Stimulated activated CD8-positive, alpha-beta memory T cell treated with anti-CD3 and anti-CD28 coated beads, Interleukin-7, amount 100 ng/mL, for 24 hours (primary cell): Measurements from ENCODE around the gene REXO1.

Experiments
- DNase-seq: peaks from one replicate; pipeline ENCODE4 v3.0.0-alpha.2; 2020; ENCODE audit warnings: low read depth

The REXO1 gene

DNA sequence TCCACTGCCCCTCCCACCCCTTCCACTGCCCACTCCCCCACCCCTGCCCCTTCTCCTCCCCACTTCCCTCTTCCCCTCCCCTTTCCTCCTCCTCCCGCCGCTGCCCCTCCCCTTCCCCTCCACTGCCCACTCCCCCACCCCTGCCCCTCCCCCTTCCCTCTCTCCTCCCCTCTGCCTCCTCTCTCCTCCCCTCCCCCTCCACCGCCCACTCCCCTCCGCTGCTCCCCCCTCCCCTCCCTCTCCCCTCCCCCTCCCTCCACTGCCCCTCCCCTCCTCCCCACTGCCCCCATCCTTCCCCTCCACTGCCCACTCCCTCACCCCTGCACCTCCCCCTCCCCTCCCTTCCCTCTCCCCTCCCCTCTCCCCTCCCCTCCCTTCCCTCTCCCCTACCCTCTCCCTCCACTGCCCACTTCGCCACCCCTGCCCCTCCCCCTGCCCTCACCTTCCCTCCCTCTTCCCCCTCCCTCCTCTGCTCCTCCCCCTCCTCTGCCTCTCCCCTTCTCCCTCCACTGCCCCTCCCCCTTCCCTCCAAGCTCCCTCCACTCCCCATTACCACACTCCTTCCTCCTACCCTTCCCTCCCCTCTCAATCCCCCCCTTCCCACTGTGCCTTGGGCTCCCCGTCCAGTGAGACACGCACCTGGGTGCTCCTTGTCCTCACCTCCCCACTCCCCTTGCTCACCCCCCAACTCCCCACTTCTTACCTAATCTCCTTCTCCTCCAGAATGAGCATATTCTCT lies 58.1 kb downstream of the REXO1 start:
- no peak for DNase-seq

DNA sequence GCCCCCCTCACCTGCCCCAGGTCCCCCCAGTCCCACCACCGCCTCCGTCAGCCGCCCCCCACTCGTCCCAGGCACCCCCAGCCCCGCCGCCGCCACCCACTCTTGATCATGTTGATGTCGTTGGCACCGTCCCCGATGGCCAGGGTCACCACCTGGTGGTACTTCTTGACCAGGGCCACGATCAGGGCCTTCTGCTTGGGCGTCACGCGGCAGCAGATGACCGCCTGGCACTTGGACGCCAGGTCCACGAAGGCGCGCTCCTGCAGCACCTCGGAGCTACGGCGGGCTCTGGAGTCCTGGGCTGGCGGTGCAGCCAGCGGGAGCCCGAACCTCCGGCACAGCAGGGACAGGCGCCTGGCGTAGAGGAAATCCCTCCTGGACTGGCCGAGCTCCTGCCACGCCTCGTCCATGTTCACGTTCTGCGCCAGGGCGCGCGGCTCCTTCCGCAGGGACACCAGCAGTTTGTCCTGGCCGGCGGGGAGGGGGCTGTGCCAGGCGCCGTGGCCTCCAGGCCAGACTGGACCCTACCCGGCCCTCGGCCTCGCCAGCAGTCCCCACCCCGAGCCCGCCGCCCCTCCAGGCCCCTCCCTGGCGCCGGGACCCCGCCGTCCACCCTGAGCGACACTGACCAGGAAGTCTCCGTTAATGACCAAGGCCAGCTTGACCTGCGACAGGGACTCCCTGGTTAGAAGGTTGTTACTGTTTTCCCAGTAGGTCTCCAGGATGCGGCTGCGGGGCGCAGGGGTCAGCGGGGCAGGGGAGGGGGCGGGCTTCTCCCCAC lies 58.8 kb downstream of the REXO1 start:
- no peak for DNase-seq

DNA sequence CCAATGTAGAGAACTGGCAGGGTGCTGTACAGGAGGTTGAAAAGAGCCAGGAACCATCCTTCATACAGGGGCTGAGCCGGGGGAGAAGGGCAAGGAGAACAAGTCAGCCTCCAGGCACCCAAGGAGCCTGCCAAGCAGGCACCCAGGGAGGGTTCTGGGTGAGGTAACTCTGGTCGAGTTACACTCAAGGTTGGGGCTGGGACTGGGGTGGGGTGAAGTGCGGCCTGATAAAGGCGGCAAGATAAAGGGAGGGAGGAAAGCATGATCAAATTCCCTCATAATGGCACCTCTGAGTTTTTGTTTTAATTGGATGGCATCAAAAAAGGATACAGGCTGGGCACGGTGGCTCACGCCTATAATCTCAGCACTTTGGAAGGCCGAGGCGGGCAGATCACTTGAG lies 61.2 kb downstream of the REXO1 start:
- no peak for DNase-seq

DNA sequence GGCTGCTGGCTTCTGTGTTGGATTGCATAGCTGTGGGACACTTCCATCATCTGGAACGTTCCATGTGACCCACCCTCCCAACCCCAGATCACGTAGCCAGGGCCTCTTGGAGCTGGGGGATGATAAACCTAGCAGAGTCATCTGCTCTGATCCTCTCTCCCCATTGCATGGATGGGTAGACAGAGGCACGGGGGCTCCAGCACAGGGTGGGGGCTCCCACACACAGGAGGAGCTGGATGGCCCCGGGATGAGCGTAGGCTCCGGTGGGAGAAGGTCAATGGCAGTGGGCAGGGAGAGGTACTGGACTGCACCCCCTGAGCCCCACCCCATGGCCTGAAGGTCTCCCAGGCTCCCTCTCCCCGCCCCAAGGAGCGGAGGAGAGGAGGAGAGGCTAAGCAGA lies 61.6 kb downstream of the REXO1 start:
- DNase-seq: no peak

DNA sequence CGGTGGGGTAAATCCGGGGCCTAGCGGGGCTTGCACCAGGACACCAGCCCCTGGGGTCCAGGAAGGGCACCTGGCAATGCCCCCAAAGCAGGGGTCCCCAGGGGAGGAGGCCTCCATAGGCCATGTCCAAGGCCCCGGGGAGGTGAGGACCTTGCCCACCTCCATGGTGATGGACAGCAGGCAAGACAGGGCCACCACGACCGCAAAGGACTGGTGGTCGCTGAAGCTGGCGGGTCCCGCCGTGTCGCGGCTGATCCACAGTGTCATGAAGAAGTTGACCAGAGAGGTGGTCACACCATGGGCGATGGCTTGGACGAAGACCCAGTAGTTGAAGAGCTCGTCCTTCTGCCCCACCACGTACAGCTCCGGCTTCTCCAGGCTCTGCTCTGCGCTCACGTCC lies 63.0 kb downstream of the REXO1 start:
- DNase-seq: no peak

DNA sequence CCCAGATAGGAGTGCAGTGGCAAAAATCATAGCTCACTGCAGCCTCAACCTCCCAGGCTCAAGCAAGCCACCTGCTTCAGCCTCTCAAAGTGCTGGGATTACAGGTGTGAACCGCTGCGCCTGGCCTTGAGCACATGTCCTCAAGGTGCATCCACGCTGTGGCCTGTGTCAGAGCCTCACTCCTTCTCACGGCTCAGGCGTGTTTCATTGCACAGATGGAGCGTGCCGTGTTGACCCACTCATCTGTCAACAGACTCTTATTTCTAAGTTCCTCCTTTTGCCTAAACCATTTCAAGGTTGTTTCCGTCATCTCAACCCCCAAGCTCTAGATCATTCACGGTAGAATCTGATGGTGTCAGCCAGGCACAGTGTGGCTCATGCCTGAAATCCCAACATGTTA lies 64.4 kb downstream of the REXO1 start:
- DNase-seq: no peak

DNA sequence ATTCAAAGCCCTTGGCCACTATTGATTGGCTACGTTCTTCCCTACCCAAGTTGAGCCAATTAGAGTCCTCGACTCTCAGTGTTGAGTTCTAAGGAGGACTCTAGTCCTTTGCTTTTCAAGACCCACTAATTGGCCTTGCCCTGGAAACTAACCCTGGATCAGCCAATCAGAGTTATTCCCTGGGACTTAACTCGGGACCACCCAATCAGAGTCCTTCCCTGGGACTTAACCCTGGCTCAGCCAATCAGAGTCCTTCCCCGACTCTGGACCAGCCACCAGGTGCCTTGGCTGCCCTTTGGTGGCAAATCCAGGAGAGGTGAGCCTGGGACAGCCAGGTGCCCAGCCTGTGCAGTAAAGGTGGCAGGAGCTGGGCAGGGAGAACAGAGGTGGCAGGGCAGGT lies 64.9 kb downstream of the REXO1 start:
- DNase-seq: no peak

DNA sequence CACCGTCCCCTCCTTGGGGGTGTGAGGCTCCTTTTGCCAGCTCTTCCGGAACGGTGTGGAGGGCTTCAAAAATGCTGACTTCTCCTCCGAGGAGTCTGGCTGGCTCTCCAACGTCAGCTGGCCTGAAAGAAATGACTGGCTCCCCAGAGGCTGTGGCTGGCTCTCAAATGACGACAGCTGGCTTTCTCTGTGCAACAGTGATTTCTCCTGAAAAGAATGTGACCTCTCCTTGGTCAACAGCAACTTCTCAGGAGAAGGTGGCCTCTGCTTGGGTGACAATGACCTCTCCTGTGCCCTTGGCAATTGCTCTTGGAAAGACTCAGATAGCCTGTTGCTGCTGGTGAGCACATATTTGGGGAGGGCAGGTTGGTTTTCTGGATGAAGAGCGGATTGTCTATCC lies 65.8 kb downstream of the REXO1 start:
- no peak for DNase-seq

DNA sequence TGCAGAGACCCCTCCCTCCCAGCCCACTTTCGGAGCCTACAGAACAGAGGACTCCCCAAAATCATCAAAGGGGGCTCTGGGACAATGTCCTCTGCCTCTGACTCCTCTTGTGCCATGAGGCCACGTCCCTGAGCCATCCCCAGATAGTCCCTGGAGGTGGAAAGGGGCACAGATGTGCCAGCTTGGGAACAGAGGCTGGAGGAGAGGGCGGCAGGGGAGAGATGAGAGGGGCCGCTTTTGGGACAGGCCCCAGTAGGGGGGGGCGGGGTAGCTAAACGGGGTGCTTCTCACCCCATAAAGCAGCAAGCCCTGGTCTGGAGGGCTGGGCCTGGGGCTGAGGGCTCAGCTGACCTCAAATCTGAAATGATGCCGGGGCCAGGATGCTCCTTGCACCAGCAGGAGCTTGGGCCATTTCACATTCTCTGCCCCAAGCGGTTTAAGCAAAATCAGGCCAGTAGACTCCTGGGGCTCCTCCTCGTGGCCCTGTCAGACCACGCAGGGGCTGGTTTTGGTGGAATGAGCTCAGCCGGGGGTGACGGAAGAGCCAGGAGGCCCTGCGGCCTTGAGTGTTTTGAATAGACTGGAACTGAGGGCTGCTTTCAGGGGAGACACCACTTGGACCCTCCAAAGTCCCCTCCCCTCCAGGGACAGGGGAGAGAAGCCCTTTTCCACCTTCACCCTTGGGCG lies 67.9 kb downstream of the REXO1 start:
- no peak for DNase-seq

DNA sequence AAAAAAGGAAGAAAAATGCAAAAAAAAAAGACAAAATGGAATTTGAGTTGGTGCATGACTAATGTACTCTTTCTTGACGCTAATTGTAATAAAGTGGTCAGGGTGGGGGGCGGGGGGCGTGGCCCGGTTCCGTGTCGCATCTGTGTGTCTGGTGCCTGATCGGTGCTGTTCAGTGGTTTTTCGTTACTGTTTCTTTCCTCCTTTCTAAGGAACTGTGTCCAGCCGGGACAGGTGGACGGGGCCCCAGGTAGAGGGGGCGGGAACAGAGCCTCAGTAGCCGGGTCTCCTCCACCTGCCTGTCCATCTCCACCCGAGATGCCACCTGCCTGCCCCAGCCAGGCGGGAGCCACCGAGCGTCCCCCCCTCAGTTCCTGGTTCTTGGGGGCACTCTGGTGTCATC lies 68.7 kb downstream of the REXO1 start:
- no peak for DNase-seq

DNA sequence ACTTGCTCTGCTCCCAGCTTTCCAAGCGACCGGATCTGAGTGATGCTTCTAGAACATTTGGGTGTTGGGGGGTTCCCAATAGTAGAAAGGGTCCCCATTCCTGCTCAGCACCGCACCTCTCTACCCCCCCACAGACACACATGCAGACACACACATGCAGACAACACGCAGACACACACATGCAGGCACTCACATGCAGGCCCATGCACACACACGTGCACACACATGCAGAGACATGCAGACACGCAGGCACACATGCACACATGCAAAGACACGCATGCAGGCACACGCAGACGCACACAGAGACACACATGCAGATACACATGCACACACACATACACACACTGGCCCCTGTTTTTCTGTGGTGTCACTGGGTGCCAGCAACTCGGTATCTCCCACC lies 71.1 kb downstream of the REXO1 start:
- DNase-seq: no peak

DNA sequence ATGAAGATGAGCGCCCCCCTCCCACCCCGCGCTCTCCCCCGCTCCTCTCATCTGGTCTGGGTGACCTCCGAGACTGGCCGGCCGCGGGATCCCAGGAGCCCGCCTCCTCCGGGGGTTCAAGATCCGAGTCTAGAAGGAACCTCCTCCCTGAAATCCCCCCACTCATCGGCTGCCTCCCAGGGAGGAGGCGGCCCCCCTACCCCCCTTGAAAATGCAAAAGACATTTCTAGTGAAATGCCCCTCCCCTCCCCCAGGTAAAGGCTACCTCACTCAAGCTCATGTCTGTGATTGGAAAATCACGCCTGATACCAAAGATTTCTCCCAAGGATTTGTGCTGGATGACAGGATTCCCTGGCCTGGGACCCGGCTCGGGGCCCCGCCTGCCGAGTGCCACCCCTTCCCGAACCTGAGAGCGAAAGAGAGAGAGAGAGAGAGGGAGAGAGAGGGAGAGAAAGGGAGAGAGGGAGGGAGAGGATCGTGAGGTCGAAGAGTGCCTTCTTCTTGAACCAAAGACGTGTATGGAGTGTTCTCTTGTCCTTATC lies 71.6 kb downstream of the REXO1 start:
- no peak for DNase-seq

DNA sequence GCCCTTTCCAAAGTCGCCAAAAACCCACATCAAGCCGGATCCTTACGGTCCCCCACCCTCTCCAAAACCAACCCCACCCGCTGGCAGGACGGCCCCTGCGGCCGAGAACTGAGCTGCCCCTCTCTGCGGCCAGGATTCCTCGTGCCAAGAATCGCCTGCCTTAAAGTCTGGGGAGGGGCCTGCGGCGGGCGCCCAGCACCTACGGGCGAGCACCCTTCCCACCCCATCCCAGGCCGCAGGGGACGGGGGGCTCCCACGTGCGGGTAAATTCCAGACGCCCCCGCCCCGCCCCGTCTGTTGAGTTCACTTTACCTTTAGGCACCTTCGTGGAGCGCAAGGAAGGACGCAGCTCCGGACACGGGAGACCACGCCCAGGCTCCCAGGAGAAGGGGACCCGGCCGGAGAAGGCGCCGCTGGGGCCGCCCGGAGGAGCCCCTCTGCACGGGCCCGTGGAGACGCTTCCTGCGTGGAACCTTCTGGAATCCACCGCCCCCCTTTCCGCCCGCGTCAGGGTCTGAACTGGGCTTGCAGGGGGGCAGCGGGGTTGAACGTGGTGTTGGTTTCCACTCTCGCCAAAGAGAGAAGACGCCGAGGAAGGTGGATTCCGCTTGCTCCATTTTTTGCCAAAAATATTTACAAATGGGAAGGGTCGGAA lies 72.2 kb downstream of the REXO1 start:
- no peak for DNase-seq

DNA sequence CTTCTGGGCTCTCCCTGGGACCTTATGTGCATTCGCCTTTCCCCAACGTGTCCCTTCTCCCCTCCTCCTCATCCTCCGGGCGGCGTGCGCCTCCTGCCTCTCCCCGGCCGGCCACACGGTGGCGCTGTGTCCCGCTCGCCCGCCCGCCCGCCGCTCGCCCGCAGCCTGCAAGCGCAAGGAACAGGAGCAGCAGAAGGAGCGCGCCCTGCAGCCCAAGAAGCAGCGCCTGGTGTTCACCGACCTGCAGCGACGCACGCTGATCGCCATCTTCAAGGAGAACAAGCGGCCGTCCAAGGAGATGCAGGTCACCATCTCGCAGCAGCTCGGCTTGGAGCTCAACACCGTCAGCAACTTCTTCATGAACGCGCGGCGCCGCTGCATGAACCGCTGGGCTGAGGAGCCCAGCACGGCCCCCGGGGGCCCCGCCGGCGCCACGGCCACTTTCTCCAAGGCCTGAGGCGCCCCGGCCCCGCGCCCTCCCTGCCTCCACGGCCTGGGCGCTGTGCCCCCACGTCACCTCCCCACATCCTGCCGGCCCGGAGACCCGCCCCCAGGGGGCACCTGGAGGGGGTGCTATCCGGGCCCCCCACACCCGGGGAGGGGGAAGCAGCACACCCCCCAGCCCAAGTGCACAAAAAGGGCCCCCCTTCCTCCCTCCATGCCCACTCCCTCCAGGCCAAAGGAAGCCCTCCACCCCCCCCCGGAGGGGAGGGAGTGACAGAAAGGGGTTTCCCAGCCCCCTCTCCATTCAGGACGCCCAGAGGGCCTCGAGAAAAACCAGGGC lies 73.1 kb downstream of the REXO1 start:
- DNase-seq: no peak

DNA sequence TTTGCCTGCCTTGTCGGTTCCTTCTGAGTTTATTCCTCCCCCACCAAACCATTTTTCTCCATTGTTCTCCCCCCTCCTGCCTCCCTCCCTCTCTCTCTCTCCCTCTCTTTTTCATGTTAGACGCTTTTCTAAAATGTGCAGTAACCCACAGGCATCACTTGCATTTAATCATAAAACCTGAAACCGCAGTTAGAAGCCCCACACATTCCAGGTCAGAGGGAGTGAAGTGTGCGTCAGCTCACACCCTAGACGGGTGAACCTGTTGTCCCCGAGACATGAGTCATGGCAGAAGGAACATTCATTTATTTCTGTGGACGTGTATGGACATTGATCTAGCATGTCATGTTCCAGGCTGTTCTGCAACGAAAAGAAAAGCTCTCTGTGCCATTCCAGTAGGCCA lies 75.1 kb downstream of the REXO1 start:
- DNase-seq: no peak

DNA sequence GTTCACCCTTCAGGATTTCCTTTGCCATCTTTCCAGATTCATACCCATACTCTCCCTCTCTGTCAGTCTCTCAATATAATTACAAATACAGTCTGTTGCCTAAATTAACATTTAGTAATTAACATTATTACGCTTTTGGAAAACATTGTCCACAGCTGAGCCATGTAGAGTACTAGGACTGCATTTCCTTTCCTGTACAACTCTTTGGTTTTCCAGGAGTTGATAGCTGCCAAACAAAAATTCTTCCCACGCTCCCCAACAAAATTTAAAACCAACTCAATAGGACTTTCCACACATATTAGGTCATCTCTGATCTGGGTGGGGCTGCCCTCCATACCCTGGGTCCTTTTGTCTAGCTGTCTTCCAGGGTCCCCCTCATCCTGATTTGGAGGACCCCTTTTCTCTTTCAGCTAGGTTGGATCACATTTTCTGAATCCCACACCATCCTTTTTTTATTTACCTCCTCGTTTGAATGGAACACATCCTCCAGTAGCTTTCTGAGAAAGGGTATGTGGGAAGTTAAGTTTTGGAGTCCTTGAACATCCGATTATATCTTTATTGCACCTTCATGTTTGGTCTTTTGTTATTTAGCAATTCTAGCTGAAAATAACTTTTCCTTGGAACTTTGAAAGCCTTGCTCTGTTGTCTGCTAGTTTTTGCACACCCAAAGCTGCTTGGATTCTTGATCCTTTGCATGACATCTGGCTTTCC lies 77.3 kb downstream of the REXO1 start:
- no peak for DNase-seq

DNA sequence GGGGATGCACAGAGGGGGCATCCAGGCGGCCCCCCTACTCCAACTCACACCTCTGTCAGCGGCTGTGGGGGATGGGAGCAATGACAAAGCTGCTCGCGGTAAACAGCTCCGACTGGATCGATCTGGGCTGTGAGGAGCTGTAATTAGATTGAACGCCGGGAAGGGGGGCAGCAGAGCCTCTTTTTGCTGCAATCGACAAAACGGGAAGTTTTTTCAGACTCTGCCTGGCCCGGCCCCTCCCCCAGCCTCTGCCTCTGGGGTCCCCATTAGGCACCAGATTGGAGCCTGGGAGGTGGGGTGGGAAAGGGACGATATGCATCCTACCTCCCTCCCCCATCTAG lies 78.7 kb downstream of the REXO1 start:
- no peak for DNase-seq

DNA sequence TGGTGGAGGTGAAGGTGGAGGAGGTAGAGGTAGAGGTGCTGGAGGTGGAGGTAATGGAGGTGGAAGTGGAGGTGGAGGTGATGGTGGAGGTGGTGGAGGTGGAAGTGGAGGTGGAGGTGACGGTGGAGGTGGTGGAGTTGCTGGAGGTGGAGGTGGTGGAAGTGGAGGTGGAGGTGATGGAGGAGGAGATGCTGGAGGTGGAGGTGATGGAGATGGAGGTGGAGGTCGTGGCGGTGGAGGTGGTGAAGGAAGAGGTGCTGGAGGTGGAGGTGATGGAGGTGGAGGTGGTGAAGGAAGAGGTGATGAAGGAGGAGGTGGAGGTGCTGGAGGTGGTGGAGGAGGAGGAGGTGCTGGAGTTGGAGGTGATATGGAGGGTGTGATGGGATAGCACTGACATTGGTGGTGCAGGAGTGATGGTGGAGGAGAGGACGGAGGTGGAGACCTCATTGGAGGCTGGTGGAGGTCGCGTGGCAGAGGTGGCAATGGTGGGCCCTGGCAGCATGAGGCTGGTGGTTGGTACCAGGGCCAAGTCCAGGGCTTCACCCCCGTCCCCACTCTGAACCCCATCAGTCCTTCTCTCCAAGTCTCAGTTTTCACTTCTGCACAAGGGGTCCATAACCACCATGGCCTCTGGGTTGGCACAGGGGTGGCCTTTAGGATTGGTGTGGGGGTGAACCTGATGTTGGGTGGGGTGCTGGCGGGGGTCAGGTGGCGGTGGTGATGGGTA lies 79.2 kb downstream of the REXO1 start:
- no peak for DNase-seq

DNA sequence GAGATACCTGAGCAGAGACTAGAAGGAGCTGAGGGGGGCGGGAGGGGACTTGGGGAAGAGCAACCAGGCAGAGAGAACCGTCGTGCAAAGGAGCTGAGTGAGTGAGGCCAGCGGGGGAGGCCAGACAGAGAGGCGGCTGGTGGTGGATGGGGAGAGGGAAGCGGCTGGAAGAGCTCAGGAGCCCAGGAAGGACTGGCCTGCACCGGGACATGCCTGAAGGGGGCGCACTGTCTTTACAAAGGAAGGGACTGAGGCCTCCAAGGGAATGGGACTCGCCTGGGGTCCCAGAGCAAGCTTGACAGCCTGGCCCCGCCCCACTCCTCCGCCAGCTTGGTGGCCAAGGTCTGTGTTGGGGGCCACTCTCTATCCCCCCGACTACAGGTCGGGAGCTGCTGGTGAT lies 80.0 kb downstream of the REXO1 start:
- DNase-seq: no peak

DNA sequence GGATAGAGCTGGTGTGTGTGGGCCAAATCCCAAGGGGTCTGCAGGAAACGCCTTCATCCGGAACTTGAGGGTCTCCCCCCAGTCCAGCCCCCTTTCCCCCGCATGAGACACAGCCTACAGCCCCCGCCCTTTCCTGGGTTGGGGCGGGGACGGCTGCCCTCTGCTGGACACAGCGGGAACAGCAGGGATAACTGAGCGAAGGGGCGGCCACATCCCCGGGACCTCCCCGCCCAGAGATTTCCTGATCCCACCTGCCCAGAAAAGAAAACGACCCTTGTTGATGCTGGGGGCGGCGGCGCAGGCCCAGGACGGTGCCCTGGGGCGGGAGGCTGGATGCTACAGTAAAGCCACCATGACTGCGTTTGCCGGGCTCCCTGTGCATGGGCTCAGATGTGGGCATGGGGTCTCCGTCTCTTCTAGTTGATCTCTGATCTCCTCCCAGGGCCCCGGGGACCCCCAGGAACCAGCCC lies 80.8 kb downstream of the REXO1 start:
- DNase-seq: peak; percentile 35
